GM23338 (cell line): ENCODE measurements around the gene LOXL4.

Experiments used
- CREB1 ChIP-seq: fragments of 250-450 bp; sonication (Bioruptor Pico); IDR thresholded peaks from 2 replicates; pipeline ENCODE4 v1.5.0; 2020; ENCODE audit warnings: low read depth, mild to moderate bottlenecking, moderate library complexity
- EZH2 ChIP-seq: fragments of 200-600 bp; sonication (generic); IDR thresholded peaks from one replicate; pipeline ENCODE4 v1.8.0; 2017; ENCODE audit warnings: antibody characterized with exemption, mild to moderate bottlenecking, low read depth; ENCODE audit not compliant: unreplicated experiment
- EZH2phosphoT487 ChIP-seq: fragments of 200-600 bp; sonication (generic); IDR thresholded peaks from one replicate; pipeline ENCODE4 v1.8.1; 2018; ENCODE audit warnings: antibody characterized with exemption; ENCODE audit not compliant: unreplicated experiment
- JUNB ChIP-seq: IDR thresholded peaks from one replicate; pipeline ENCODE4 v1.6.1; 2016; ENCODE audit warnings: antibody characterized with exemption; ENCODE audit not compliant: unreplicated experiment
- POLR2AphosphoS5 ChIP-seq: IDR thresholded peaks from 2 replicates; pipeline ENCODE4 v1.6.1; 2016; ENCODE audit warnings: antibody characterized with exemption, low read depth
- TF ChIP-seq, protein P1 (sequence below), 2 experiments: fragments of 200-600 bp in 1 of 2; sonication (generic) in 1 of 2; conservative IDR thresholded peaks; 2 replicates each; pipeline versions ENCODE4 v1.5.1 to v1.6.1; 2016 to 2017; ENCODE audit warnings: antibody characterized with exemption in 2 of 2, low read depth in 2 of 2, mild to moderate bottlenecking in 2 of 2, moderate library complexity in 1 of 2
- TF ChIP-seq, protein P2 (sequence below): IDR thresholded peaks from one replicate; pipeline ENCODE4 v1.6.1; 2018; ENCODE audit warnings: antibody characterized with exemption; ENCODE audit not compliant: unreplicated experiment
- TF ChIP-seq, protein P3 (sequence below): fragments of 250-450 bp; sonication (Bioruptor Pico); IDR thresholded peaks from 2 replicates; pipeline ENCODE4 v1.5.0; 2020; ENCODE audit warnings: mild to moderate bottlenecking, moderate library complexity
- TF ChIP-seq, protein P4 (sequence below): IDR thresholded peaks from 2 replicates; pipeline ENCODE4 v1.6.1; 2016; ENCODE audit warnings: antibody characterized with exemption

DNA sequence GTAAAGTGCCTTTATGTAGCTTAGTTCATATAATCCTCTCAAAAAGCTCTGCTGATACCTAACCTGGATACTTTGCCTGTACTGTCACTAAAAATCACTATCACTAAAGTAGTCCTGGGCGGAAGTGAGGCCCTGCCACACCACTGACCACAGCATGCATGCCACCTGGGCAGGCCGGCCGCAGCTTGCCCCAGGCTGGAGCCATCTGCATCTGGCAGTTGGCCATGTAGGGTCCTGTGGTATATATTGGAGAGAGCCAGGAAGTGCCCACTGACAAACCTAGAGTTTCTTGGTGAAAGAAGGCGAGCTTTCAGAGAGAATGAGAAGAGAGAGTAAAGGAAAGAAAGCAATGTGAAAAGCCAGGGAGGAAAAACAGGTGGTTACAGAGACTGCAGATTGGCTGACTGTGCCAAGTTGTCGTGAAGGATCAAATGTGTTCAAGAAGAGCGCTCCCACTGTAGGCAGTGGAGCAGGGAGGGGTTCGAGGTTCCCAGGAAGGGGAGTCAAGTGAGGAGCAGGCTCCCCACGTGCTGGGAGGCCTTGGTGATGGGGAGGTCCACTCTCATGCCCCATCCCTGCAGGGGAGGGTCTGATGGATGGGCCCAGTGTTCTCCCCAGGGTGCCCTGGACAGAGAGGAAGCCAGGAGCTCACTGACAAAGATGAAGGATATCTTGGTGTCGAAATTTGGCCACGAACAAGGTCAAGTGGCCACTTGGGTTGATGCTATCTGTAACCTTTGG lies 13.6 kb downstream of the LOXL4 start:
- TF ChIP-seq, protein P1, sequence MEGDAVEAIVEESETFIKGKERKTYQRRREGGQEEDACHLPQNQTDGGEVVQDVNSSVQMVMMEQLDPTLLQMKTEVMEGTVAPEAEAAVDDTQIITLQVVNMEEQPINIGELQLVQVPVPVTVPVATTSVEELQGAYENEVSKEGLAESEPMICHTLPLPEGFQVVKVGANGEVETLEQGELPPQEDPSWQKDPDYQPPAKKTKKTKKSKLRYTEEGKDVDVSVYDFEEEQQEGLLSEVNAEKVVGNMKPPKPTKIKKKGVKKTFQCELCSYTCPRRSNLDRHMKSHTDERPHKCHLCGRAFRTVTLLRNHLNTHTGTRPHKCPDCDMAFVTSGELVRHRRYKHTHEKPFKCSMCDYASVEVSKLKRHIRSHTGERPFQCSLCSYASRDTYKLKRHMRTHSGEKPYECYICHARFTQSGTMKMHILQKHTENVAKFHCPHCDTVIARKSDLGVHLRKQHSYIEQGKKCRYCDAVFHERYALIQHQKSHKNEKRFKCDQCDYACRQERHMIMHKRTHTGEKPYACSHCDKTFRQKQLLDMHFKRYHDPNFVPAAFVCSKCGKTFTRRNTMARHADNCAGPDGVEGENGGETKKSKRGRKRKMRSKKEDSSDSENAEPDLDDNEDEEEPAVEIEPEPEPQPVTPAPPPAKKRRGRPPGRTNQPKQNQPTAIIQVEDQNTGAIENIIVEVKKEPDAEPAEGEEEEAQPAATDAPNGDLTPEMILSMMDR (conservative IDR thresholded peaks at IDR 0.05; ENCODE audit: low read depth in 2 of 2), result no peak
- TF ChIP-seq EZH2phosphoT487 (no peak), EZH2 (no peak), JUNB (no peak), POLR2AphosphoS5 (no peak), CREB1 (CRISPR knock-in tag) (no peak)
- TF ChIP-seq, protein P2, sequence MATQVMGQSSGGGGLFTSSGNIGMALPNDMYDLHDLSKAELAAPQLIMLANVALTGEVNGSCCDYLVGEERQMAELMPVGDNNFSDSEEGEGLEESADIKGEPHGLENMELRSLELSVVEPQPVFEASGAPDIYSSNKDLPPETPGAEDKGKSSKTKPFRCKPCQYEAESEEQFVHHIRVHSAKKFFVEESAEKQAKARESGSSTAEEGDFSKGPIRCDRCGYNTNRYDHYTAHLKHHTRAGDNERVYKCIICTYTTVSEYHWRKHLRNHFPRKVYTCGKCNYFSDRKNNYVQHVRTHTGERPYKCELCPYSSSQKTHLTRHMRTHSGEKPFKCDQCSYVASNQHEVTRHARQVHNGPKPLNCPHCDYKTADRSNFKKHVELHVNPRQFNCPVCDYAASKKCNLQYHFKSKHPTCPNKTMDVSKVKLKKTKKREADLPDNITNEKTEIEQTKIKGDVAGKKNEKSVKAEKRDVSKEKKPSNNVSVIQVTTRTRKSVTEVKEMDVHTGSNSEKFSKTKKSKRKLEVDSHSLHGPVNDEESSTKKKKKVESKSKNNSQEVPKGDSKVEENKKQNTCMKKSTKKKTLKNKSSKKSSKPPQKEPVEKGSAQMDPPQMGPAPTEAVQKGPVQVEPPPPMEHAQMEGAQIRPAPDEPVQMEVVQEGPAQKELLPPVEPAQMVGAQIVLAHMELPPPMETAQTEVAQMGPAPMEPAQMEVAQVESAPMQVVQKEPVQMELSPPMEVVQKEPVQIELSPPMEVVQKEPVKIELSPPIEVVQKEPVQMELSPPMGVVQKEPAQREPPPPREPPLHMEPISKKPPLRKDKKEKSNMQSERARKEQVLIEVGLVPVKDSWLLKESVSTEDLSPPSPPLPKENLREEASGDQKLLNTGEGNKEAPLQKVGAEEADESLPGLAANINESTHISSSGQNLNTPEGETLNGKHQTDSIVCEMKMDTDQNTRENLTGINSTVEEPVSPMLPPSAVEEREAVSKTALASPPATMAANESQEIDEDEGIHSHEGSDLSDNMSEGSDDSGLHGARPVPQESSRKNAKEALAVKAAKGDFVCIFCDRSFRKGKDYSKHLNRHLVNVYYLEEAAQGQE, result no peak
- TF ChIP-seq, protein P3, sequence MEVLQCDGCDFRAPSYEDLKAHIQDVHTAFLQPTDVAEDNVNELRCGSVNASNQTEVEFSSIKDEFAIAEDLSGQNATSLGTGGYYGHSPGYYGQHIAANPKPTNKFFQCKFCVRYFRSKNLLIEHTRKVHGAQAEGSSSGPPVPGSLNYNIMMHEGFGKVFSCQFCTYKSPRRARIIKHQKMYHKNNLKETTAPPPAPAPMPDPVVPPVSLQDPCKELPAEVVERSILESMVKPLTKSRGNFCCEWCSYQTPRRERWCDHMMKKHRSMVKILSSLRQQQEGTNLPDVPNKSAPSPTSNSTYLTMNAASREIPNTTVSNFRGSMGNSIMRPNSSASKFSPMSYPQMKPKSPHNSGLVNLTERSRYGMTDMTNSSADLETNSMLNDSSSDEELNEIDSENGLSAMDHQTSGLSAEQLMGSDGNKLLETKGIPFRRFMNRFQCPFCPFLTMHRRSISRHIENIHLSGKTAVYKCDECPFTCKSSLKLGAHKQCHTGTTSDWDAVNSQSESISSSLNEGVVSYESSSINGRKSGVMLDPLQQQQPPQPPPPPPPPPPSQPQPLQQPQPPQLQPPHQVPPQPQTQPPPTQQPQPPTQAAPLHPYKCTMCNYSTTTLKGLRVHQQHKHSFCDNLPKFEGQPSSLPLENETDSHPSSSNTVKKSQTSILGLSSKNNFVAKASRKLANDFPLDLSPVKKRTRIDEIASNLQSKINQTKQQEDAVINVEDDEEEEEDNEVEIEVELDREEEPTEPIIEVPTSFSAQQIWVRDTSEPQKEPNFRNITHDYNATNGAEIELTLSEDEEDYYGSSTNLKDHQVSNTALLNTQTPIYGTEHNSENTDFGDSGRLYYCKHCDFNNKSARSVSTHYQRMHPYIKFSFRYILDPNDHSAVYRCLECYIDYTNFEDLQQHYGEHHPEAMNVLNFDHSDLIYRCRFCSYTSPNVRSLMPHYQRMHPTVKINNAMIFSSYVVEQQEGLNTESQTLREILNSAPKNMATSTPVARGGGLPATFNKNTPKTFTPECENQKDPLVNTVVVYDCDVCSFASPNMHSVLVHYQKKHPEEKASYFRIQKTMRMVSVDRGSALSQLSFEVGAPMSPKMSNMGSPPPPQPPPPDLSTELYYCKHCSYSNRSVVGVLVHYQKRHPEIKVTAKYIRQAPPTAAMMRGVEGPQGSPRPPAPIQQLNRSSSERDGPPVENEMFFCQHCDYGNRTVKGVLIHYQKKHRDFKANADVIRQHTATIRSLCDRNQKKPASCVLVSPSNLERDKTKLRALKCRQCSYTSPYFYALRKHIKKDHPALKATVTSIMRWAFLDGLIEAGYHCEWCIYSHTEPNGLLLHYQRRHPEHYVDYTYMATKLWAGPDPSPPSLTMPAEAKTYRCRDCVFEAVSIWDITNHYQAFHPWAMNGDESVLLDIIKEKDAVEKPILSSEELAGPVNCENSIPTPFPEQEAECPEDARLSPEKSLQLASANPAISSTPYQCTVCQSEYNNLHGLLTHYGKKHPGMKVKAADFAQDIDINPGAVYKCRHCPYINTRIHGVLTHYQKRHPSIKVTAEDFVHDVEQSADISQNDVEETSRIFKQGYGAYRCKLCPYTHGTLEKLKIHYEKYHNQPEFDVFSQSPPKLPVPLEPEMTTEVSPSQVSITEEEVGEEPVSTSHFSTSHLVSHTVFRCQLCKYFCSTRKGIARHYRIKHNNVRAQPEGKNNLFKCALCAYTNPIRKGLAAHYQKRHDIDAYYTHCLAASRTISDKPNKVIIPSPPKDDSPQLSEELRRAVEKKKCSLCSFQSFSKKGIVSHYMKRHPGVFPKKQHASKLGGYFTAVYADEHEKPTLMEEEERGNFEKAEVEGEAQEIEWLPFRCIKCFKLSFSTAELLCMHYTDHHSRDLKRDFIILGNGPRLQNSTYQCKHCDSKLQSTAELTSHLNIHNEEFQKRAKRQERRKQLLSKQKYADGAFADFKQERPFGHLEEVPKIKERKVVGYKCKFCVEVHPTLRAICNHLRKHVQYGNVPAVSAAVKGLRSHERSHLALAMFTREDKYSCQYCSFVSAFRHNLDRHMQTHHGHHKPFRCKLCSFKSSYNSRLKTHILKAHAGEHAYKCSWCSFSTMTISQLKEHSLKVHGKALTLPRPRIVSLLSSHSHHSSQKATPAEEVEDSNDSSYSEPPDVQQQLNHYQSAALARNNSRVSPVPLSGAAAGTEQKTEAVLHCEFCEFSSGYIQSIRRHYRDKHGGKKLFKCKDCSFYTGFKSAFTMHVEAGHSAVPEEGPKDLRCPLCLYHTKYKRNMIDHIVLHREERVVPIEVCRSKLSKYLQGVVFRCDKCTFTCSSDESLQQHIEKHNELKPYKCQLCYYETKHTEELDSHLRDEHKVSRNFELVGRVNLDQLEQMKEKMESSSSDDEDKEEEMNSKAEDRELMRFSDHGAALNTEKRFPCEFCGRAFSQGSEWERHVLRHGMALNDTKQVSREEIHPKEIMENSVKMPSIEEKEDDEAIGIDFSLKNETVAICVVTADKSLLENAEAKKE, result no peak
- TF ChIP-seq, protein P4, sequence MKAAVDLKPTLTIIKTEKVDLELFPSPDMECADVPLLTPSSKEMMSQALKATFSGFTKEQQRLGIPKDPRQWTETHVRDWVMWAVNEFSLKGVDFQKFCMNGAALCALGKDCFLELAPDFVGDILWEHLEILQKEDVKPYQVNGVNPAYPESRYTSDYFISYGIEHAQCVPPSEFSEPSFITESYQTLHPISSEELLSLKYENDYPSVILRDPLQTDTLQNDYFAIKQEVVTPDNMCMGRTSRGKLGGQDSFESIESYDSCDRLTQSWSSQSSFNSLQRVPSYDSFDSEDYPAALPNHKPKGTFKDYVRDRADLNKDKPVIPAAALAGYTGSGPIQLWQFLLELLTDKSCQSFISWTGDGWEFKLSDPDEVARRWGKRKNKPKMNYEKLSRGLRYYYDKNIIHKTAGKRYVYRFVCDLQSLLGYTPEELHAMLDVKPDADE, result no peak
